Endothelial cell of umbilical vein (primary cell): Measurements from ENCODE around the gene STK32C. TPM values are rescaled to one million over a fixed set of nuclear protein-coding genes. Genes with fewer than 3 reads are reported as not detected.

Source experiments
- BruUV-seq: library from RNA; stranded (reverse); fragments of 400-500 nt; replicated peaks from 2 replicates; lab custom pipeline; 2021; lab: Mats Ljungman, UMichigan
- CTCF ChIA-PET: fragments of 300-600, 350-600 bp; sonication (Branson Sonifier 250); formaldehyde crosslinking; loops from one replicate; lab custom pipeline; 2021; ENCODE audit warnings: antibody characterized with exemption, inconsistent platforms; lab: Charles Lee
- POLR2A ChIA-PET: fragments of 300-600, 350-600 bp; sonication (Branson Sonifier 250); formaldehyde crosslinking; loops from one replicate; lab custom pipeline; 2021; ENCODE audit warnings: antibody characterized with exemption, inconsistent platforms; lab: Charles Lee
- DNase-seq: peaks from one replicate; pipeline ENCODE4 v3.0.0-alpha.2; 2011; ENCODE audit warnings: low read depth, low spot score
- FAIRE-seq: peaks from 2 replicates; lab custom pipeline; 2011; peaks lifted over from hg19 to GRCh38; lab: Jason Lieb, UNC
- H2AFZ ChIP-seq: 2 replicates; pipeline ENCODE4 v1.6.0; 2012; ENCODE audit warnings: low read depth, low read length, control low read depth, inconsistent platforms
- H3K27ac ChIP-seq: 2 replicates; pipeline ENCODE4 v1.5.1; 2011; ENCODE audit warnings: low read depth, mild to moderate bottlenecking, control low read depth, low read length, moderate library complexity; ENCODE audit not compliant: insufficient read depth
- H3K27me3 ChIP-seq, 2 experiments: 2 replicates each; pipeline versions ENCODE4 v1.6.0 to v1.6.1; 2011; ENCODE audit warnings: low read length in 2 of 2, mixed read lengths in 1 of 2; ENCODE audit not compliant: control insufficient read depth in 2 of 2, insufficient read depth in 2 of 2
- H3K36me3 ChIP-seq, 2 experiments: 2 replicates in 1 of 2; 3 replicates in 1 of 2; pipeline ENCODE4 v1.5.1; 2011; ENCODE audit warnings: low read length in 2 of 2, mild to moderate bottlenecking in 1 of 2, moderate library complexity in 1 of 2; ENCODE audit not compliant: control insufficient read depth in 2 of 2, insufficient read depth in 2 of 2; ENCODE audit errors: extremely low read depth in 1 of 2
- H3K4me1 ChIP-seq: 3 replicates; pipeline ENCODE4 v1.5.1; 2011; ENCODE audit warnings: mild to moderate bottlenecking, low read length; ENCODE audit not compliant: control insufficient read depth, insufficient read depth; ENCODE audit errors: extremely low read depth
- H3K4me2 ChIP-seq: 2 replicates; pipeline ENCODE4 v1.6.1; 2011; ENCODE audit warnings: low read length, control low read depth, mixed read lengths; ENCODE audit not compliant: insufficient read depth
- H3K4me3 ChIP-seq, 3 experiments: fragments of 200-600 bp in 1 of 3; sonication (generic), shearing (Covaris generic) in 1 of 3; replicated peaks in 1 of 3; 2 replicates each; pipeline ENCODE4 v1.5.1; 2011 to 2016; ENCODE audit warnings: control low read depth in 3 of 3, low read length in 3 of 3, mild to moderate bottlenecking in 2 of 3, inconsistent platforms in 1 of 3, low read depth in 1 of 3, moderate library complexity in 1 of 3; ENCODE audit not compliant: insufficient read depth in 1 of 3
- H3K79me2 ChIP-seq: 2 replicates; pipeline ENCODE4 v1.6.0; 2012; ENCODE audit warnings: low read length, inconsistent platforms; ENCODE audit not compliant: control insufficient read depth, insufficient read depth
- H3K9ac ChIP-seq: replicated peaks from 2 replicates; pipeline ENCODE3; 2011; ENCODE audit warnings: low read length, control low read depth; ENCODE audit not compliant: insufficient read depth; ENCODE audit errors: extremely low read depth
- H3K9me1 ChIP-seq: replicated peaks from 3 replicates; pipeline ENCODE4 v1.6.0; 2011; ENCODE audit warnings: mild to moderate bottlenecking, low read length; ENCODE audit not compliant: control insufficient read depth, insufficient read depth; ENCODE audit errors: extremely low read depth
- H3K9me3 ChIP-seq: replicated peaks from 2 replicates; pipeline ENCODE4 v1.5.1; 2012; ENCODE audit warnings: low read length, inconsistent platforms; ENCODE audit not compliant: control insufficient read depth, insufficient read depth
- H4K20me1 ChIP-seq: replicated peaks from 2 replicates; pipeline ENCODE3; 2011; ENCODE audit warnings: mild to moderate bottlenecking, low read length; ENCODE audit not compliant: control insufficient read depth, insufficient read depth; ENCODE audit errors: extremely low read depth
- EZH2 ChIP-seq: IDR thresholded peaks from 2 replicates; pipeline ENCODE4 v1.6.1; 2012; ENCODE audit warnings: borderline replicate concordance, low read depth, mild to moderate bottlenecking, moderate library complexity, low read length, inconsistent platforms; ENCODE audit not compliant: severe bottlenecking
- FOS ChIP-seq: IDR thresholded peaks from 2 replicates; pipeline ENCODE4 v1.6.1; 2011; ENCODE audit warnings: mild to moderate bottlenecking, low read length, moderate library complexity, borderline replicate concordance; ENCODE audit not compliant: insufficient read depth
- GATA2 ChIP-seq: IDR thresholded peaks from 2 replicates; pipeline ENCODE4 v1.7.0; 2011; ENCODE audit warnings: low read depth, mild to moderate bottlenecking, moderate library complexity, mixed read lengths, low read length; ENCODE audit not compliant: insufficient read length, insufficient read depth
- JUN ChIP-seq: IDR thresholded peaks from 2 replicates; pipeline ENCODE4 v1.6.1; 2011; ENCODE audit warnings: borderline replicate concordance, low read depth; ENCODE audit not compliant: insufficient read length, insufficient read depth
- MYC ChIP-seq: IDR thresholded peaks from one replicate; pipeline ENCODE4 v1.6.1; 2011; ENCODE audit warnings: mild to moderate bottlenecking, low read depth, low read length
- POLR2A ChIP-seq: IDR thresholded peaks from 2 replicates; pipeline ENCODE4 v1.6.1; 2012; ENCODE audit warnings: low read depth, mild to moderate bottlenecking, control low read depth, low read length
- POLR2AphosphoS5 ChIP-seq: IDR thresholded peaks from 2 replicates; pipeline ENCODE4 v1.6.1; 2012; ENCODE audit warnings: low read depth, mild to moderate bottlenecking, control low read depth, low read length, moderate library complexity; ENCODE audit not compliant: insufficient read depth
- dilution Hi-C: fragments of 300-500 bp; cut with MboI; formaldehyde crosslinking; loops from one replicate; pipeline ENCODE4 v1.15.0; 2019; ENCODE audit warnings: low sequenced_read_pairs; ENCODE audit not compliant: extremely low pct_ligation_motif_present
- intact Hi-C: fragments of 100-400 bp; cut with micrococcal nuclease; formaldehyde crosslinking; loops from one replicate; pipeline ENCODE4 v1.10.0; 2022
- polyA plus RNA-seq, 4 experiments: library from polyadenylated mRNA; depleted of rRNA in 3 of 4; stranded (reverse) in 3 of 4; unstranded in 1 of 4; fragments of >200 nt; gene quantifications; 2 replicates each; pipeline versions ENCODE4 v1.2.1 to v1.2.3, GENCODE V29; 2011 to 2012; ENCODE audit warnings: missing spikeins in 1 of 4
- total RNA-seq: library from RNA; stranded (reverse); gene quantifications from 2 replicates; pipeline ENCODE4 v1.2.3, GENCODE V29; 2021
- TF ChIP-seq, protein P1 (sequence below), 2 donors: IDR thresholded peaks; 1 replicate in 1 of 2; 2 replicates in 1 of 2; pipeline ENCODE4 v1.5.1; 2011; ENCODE audit warnings: low read length in 2 of 2, mild to moderate bottlenecking in 2 of 2, moderate library complexity in 2 of 2, control low read depth in 1 of 2, inconsistent platforms in 1 of 2, low read depth in 1 of 2; ENCODE audit not compliant: insufficient read depth in 1 of 2; ENCODE audit errors: extremely low read depth in 1 of 2
- TF ChIP-seq, protein P2 (sequence below): IDR thresholded peaks from 2 replicates; pipeline ENCODE4 v1.6.1; 2011; ENCODE audit not compliant: insufficient read depth, insufficient read length

Gene STK32C
- total and polyA plus RNA-seq, 2 donors (not counting 3 experiments of a cell fraction or from before 2014, with no cell fraction given), result 5.4 to 14.1 TPM

DNA sequence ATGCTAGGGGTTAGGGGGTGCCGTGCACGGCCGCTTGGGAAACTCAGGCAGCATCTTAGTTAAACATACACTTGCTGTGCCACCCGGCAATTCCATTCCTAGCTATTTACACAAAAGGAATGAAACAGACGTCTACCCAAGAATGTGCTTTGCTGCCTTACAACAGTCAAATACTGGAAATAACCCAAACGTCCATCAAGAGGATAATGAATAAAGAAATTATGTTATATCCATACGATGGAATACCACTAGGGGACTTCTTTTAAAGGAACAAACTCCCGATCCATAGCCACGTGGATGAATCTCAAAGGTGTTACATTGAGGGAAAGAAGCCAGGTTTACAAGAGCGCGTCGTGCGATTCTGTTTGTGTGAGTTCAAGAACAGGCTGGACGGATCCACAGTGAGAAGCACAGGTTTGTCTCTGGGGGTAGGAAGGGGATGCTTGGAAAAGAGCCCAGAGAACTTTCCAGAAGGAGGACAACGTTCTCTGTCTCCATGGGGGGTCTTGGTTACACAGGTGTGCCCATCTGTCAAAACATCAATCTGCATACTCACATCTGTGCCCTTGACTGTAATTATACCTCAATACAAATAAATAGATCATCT is 41.8 kb downstream of the STK32C start:
- Histone ChIP-seq H3K9ac (no peak overlapping the region), H3K27ac (no peak overlapping the region), H4K20me1 (no peaks in the 10 kb centered on the region), H3K79me2 (no peaks in the 10 kb centered on the region), H3K4me2 (no peak overlapping the region), H3K4me1 (no peaks in the 10 kb centered on the region), H3K9me1 (no peaks in the 10 kb centered on the region), H2AFZ (no peak overlapping the region), H3K4me3 (no peak overlapping the region), H3K36me3 (no peaks in the 10 kb centered on the region), H3K27me3 (no peaks in the 10 kb centered on the region), H3K9me3 (no peaks in the 10 kb centered on the region)
- POLR2A ChIA-PET, result no interaction called here
- intact Hi-C loops (no loop called here), dilution Hi-C loops (no loop called here)
- TF ChIP-seq GATA2, result no peak
- TF ChIP-seq POLR2AphosphoS5, result no peak
- BruUV-seq, result no TSS peak
- no peak for FAIRE-seq
- CTCF ChIA-PET, result no interaction called here
- no peak for DNase-seq

DNA sequence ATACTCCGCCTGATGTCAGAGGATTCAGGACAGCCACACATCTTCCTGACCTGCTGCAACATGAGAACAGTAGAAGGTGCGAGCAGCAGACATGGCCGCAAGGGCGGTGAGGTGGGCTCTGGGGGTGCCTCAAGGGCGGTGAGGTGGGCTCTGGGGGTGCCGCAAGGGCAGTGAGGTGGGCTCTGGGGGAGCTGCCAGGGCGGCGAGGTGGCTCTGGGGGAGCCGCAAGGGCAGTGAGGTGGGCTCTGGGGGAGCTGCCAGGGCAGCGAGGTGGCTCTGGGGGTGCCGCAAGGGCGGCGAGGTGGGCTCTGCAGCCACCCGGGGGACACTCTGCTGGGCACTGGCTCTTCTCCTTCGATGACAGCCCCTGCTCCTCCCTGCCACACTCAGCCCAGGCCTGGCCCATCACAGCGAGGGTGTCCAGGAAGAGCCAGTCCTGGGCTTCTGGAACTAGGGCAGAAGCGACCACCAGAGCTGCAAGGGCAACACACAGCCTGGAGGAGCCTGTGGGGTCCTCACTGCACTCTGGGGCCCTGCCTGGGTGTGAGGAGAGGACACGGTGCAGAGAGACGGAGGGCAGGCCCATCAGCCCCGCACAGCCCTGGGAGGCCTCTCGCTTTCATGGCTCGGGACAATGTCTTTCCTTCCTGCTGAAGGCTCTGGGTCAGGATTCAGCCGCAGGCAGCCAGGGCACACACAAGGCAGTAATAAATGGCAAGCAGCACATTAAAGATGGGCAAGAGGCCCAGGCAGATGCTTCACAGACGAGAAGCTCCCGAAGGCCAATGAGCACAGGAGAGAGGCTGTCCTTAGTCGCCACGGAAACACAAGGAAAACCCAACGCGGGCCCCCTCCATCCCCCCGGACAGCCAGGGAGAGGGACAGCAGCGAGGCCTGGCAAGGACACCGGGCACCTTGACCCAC is 42.5 kb downstream of the STK32C start:
- Histone ChIP-seq H3K27me3 (no peaks in the 10 kb centered on the region), H3K4me3 (no peak overlapping the region), H3K9ac (no peak overlapping the region), H3K4me1 (no peaks in the 10 kb centered on the region), H3K27ac (no peak overlapping the region), H3K36me3 (no peaks in the 10 kb centered on the region), H3K79me2 (no peaks in the 10 kb centered on the region), H3K9me1 (no peaks in the 10 kb centered on the region), H2AFZ (no peak overlapping the region), H3K4me2 (no peak overlapping the region), H3K9me3 (no peaks in the 10 kb centered on the region), H4K20me1 (no peaks in the 10 kb centered on the region)
- BruUV-seq, result no TSS peak
- TF ChIP-seq, protein P1, sequence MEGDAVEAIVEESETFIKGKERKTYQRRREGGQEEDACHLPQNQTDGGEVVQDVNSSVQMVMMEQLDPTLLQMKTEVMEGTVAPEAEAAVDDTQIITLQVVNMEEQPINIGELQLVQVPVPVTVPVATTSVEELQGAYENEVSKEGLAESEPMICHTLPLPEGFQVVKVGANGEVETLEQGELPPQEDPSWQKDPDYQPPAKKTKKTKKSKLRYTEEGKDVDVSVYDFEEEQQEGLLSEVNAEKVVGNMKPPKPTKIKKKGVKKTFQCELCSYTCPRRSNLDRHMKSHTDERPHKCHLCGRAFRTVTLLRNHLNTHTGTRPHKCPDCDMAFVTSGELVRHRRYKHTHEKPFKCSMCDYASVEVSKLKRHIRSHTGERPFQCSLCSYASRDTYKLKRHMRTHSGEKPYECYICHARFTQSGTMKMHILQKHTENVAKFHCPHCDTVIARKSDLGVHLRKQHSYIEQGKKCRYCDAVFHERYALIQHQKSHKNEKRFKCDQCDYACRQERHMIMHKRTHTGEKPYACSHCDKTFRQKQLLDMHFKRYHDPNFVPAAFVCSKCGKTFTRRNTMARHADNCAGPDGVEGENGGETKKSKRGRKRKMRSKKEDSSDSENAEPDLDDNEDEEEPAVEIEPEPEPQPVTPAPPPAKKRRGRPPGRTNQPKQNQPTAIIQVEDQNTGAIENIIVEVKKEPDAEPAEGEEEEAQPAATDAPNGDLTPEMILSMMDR (IDR thresholded peaks at IDR 0.05; ENCODE audit: extremely low read depth in 1 of 2, insufficient read depth in 1 of 2, low read depth in 1 of 2, low read length in 2 of 2), result no peak
- no peak for TF ChIP-seq GATA2
- no peak for TF ChIP-seq EZH2
- no peak for TF ChIP-seq JUN
- TF ChIP-seq POLR2A, result no peak
- no peak for TF ChIP-seq POLR2AphosphoS5
- no peak for TF ChIP-seq MYC
- TF ChIP-seq FOS, result no peak
- TF ChIP-seq, protein P2, sequence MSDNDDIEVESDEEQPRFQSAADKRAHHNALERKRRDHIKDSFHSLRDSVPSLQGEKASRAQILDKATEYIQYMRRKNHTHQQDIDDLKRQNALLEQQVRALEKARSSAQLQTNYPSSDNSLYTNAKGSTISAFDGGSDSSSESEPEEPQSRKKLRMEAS, result no peak
- dilution Hi-C loops (no loop called here), intact Hi-C loops (no loop called here)
- no peak for DNase-seq
- no peak for FAIRE-seq
- POLR2A ChIA-PET, result no interaction called here
- CTCF ChIA-PET, result no interaction called here
